HG03571 (cell line): ENCODE data around the gene OR2V2.
A peak's percentile ranks its signal among the peaks of the same experiment; 100 is the strongest.
"Not testable (repeated sequence)": the region's sequence is repeated elsewhere in the genome, so short reads cannot be mapped to it uniquely, and the experiment has no call there.

Experiments used
- ATAC-seq: cut with Tn5 transposase; IDR thresholded peaks from one replicate; pipeline ENCODE4 v1.9.1; 2021; ENCODE audit not compliant: unreplicated experiment

OR2V2 gene

DNA sequence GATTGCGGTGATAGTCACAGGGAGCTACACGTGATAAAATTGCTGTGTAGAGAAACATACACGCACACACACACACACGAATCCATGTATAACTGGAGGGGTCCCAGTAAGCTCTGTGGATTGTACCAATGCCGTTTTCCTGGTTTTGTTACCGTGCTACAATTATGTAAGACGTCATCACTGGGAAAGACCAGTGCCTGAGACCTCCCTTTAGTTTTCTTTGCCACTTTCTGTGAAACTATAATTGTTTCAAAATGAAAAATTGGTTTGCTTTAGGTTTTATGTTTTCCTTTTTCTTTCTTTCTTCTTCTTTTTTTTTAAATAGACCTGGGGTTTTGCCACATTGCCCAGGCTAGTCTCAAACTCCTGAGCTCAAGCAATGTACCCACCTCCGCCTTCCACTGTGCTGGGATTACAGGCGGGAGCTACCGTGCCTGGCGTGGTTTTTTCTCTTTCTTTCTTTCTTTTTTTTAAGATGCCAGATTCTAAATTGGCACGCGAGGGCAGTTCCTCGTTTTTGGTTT lies 21.3 kb downstream of the OR2V2 start:
- ATAC-seq, result no peak

DNA sequence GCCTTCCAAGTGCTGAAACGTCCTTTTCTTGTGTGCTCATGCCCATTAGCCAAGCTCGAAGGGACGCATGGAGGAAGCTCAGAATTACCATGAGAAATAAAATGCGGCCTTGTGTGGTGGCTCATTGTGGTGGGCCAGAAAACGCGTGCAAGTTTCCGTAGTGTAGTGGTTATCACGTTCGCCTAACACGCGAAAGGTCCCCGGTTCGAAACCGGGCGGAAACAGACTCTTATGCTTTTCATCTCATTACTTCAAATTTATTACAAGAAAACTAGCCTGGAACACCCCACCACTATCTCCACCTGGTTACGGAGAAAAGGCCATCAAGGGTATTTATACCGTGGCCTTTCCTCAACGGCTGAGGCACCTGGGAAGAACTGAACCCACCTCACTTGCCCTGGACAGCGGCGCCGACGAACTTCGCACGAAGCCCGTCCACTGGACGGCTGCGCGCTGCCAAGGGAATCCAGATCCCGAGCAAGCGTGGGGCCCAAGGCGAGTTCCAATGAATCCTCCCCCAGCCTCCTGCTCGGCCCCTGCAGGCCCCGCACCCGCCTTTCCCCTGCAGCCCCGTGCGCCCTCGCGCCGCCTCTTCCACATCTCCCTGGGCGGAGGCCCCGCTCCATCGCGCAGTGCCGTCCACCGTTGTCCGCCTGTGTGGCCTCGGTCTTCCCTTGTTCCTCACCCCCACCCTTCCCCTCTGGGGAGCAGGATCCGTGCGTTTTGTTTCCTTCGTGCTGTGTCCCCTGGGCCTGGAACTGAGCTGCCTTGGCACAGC lies 22.3 kb downstream of the OR2V2 start:
- peak; percentile 41 for ATAC-seq

DNA sequence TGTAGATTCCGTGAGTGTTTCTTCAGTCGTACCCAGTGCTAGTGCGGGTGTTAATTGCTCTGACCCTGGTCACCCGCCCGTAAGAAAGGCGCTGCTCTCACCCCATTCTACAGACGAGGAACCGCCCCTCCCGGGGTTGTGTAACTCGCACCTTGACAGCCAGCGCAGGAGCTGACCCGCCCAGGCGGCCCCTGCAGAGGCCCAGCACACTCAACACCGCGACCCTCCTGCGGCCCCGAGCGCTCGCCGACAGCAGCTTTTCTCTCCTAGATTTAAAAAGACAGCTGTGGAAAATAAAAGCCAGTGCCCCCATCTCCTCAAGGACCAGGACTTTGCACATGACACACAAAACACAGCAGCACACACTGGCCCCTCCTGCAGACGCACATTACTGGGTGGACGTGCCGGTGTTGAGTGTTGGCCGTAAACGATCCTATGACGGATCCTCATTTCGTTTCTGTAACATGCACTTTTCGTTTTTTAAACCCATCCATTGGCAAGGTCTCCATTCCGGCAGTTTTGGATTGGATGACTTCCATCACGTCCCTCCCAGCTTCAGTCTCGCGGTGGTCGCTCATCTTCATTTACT lies 22.9 kb downstream of the OR2V2 start:
- peak; percentile 3 for ATAC-seq

DNA sequence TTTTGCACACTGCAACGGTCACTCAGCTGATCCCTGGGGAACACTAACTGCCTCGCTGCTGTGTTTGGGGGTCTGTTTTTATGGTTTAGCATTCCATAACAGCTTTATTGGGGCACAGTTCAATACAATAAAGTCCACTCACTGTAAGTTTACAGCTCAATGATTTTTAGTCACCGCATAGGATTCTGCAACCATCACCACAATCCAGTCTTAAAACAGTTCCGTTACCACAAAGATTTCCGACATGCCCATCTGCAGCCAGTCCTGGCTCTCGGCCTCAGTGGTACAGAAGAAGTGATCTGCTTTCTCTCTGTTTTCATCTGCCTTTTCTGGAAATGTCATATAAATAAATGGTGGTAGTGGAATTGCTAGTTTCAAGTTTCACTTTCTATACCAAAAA lies 23.6 kb downstream of the OR2V2 start:
- no peak for ATAC-seq

DNA sequence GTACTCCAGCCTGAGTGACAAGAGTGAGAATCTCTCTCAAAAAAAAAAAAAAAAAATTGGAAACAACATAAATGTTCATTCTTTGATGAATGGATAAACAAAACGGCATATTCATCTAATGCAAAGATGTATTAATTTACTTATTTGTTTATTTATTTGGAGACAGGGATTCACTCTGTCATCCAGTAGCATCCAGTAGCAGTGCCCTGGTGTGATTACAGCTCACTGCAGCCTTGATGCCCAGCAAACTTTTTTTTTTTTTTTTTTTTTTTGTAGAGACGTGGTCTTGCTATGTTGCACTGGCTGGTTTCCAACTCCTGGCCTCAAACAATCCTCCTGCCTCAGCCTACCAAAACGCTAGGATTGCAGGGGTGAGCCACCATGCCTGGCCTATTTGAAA lies 24.4 kb downstream of the OR2V2 start:
- no peak for ATAC-seq

DNA sequence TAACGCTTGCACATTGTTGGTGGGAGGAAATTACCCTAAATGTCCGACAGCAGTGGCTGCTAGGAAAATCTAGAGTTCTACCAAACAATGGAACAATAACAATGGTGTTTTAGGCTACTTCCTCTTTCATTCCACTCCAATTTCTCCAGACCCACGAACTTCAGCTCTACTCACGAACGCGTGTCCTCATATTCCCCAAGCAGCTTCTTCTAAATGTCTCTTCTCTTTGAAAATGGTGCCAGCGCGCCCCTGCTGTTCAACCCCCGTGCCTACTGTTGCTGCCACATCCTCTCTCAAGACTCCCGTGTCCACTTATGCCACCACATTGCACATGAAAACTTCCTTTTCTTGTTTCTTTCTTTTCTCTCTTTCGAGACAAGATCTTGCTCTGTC lies 25.6 kb downstream of the OR2V2 start:
- peak; percentile 23 for ATAC-seq

DNA sequence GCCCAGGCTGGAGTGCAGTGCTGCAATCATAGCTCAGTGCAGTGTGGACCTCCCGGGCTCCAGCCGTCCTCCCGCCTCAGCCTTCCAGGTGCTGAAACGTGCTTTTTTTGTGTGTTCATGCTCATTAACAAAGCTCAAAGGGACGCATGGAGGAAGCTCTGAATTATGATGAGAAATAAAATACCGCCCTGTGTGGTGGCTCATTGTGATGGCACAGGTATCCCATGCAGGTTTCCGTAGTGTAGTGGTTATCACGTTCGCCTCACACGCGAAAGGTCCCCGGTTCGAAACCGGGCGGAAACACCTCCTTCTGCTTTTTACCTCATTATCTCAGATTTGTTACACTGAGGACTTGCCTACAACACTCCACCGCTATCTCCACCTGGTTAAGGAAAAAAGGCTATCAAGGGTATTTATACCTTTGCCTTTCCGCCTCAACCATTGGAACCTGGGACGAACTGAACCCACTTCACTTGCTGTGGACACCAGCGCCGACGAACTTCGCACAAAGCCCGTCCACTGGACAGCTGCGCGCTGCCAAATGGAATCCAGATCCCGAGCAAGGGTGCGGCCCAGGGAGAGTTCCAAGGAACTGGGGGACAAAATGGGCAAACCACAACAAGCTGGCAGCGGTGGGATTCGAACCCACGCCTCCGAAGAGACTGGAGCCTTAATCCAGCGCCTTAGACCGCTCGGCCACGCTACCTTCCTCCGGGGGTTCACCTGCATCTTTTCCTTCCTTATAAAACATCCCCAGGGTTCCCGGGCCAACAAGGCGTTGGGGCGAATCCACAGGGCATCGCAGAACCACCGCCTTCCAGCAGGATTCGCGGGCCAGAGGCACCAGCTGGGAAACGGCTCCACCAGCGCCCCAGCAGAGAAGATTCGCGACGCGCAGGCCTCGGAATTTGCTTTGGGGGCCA lies 26.3 kb downstream of the OR2V2 start:
- ATAC-seq, result peak; percentile 54

DNA sequence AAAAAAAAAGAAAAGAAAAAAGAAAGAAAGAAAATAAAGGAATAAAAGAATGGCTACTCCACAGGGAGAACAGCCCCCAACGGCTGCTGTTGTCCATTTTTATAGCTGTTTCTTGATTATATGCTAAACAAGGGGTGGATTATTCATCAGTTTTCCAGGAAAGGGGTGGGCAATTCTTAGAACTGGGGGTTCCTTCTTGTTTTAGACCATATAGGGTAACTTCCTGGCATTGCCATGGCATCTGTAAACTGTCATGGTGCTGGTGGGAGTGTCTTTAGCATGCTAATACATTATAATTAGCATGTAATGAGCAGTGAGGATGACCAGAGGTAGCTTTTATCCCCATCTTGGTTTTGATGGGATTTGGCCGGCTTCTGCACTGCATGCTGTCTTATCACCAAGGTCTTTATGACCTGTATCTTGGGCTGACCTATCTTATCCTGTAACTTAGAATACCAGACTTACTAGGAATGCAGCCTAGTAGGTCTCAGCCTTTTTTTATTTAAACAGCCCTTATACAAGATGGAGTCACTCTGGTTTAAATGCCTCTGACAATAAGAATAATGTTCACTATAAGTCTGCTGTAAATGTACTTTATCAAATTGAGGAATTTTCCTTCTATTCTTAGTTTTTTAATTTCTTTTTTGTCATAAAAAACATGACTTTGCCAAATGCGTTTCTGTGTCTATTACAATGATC lies 29.0 kb downstream of the OR2V2 start:
- no peak for ATAC-seq

DNA sequence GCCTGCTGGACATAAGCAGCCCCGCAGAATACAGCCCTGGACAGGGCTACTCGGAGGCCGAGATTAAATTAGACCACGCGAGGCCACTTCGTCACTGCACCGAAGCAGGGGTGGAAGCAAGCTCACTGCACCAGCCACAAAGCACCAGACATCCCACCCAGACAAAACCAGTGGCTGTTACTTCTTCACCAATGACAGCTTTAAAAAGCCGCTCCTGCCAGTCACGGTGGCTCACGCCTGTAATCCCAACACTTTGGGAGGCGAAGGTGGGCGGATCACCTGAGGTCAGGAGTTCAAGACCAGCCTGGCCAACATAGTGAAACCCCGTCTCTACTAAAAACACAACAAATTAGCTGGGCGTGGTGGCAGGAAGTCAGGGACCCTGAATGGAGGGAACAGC lies 30.2 kb downstream of the OR2V2 start:
- not testable (repeated sequence) for ATAC-seq

DNA sequence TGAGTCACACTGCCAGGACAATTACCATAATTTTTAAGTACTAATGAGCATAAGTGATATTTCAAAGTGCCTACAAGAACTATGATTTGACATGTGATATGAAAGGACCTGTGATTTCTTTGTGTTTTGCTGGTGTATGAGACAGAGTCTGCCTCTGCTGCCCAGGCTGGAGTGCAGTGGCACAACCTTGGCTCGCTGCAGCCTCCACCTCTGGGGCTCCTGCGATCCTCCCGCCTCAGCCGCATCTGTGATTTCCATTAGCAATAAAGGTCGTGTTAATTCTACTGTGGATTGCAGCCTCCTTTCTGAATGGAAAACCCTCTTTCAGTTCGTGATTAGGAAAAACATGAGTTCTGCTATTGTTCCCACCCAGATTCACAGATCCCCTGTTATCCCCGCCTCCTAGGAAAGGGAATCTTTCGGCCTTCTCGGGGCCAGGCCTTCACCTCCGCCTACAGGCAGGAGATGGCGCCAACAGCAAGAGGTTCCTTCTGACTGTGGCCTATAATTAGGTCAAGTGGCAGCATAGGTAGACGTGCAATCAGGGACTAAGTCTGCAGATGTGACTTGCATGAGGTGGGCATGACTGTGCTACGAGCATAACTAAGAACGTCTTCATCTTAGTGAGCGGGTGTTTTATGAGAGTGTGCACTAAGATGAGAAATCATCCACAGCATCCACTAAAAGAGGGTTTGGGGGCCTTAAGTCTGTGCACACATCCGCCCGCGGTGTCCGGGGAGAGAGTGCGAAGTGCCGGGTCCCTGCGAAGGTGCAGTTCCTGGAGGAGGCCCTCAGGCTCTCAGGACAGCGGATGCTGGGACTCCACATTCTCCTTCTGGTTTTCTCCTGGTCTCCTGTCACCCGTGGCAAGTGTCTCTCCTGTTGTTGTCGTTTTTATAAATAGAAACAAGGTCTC lies 34.5 kb downstream of the OR2V2 start:
- ATAC-seq, result peak; percentile 47

DNA sequence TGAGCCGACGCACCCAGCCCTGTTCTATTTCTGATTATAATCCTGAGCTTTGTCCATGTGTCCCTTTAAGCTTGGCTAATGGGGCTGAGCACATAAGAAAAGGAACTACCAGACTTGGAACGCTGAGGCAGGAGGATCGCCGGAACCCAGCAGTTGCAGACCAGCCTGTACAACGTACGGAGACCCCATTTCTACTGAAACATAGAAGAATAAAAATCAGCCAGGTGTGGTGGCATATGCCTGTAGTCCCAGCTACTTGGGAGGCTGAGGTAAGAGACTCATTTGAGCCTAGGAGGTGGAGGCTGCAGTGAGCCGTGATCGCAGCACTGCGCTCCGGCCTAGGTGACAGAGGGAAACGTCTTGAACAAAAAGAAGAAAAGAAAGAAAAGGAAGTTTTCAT lies 35.3 kb downstream of the OR2V2 start:
- no peak for ATAC-seq

DNA sequence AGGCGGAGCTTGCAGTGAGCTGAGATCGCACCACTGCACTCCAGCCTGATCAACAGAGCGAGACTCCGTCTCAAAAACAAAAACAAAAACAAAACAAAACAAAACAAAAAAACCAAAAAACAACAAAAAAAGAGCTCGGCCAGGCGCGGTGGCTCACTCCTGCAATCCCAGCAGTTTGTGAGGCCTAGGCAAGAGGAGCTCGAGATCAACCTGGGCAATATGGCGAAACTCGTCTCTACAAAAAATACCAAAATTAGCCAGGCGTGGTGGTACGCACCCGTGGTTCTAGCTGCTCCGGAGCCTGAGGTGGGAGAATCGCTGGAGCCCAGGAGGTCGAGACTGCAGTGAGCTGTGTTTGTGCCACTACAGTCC lies 37.4 kb downstream of the OR2V2 start:
- no peak for ATAC-seq

DNA sequence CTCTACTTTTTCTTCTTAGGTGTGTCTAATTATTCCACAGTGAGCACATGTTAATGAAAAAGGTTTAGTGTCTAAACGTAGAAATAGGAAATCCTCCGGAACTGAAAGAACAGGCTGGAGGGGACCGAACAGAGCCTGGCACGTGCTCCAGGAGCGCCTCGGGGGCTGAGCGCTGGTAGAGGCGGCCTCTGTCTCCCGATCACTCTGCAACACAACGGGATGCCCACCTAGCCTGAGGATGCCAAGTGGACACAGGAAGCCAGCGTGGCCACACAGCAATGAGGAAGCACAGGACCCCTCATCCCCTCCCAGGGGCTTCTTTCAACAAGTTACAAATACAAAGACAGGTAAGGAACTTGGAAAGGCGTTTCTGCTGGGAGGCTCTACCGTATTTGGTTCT lies 38.2 kb downstream of the OR2V2 start:
- no peak for ATAC-seq

DNA sequence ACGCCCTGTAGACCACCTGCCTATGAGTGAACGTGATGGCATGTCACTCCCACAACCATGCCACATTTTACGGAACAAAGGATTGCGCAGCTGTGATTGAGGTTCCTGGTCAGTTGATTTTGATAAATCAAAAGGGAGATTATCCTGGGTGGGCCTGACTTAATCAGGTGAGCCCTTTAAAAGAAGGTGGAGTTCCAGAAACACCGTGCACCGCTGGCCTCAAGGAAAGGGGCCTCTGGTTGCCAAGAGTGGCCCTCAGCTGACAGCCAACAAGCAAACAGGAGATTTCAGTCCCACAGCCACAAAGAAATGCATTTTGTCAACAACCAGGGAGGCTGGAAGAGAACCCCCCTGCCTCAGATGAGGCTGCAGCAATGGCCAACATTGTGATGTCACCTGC lies 38.6 kb downstream of the OR2V2 start:
- no peak for ATAC-seq

DNA sequence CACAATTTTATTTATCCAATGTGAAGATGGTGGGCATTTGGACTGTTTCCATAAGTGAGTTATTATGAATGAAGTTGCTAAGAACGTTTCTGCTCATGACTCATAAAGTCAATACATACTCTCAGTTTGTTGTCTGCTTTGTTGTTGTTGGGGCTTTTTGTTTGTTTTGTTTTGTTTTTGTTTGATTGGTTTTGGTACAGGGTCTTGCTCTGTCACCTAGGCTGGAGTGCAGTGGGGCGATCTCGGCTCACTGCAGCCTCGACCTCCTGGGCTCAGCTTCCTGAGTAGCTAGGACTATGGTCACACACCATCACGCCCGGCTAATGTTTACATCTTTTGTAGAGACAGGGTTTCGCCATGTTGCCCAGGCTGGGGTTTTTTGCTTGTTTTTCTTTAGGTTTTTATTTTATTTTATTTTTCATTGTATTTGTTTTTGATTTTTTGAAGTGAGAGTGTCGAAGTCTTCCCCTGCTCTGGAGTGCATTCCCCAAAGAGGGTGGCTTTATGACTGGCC lies 39.7 kb downstream of the OR2V2 start:
- ATAC-seq, result no peak

DNA sequence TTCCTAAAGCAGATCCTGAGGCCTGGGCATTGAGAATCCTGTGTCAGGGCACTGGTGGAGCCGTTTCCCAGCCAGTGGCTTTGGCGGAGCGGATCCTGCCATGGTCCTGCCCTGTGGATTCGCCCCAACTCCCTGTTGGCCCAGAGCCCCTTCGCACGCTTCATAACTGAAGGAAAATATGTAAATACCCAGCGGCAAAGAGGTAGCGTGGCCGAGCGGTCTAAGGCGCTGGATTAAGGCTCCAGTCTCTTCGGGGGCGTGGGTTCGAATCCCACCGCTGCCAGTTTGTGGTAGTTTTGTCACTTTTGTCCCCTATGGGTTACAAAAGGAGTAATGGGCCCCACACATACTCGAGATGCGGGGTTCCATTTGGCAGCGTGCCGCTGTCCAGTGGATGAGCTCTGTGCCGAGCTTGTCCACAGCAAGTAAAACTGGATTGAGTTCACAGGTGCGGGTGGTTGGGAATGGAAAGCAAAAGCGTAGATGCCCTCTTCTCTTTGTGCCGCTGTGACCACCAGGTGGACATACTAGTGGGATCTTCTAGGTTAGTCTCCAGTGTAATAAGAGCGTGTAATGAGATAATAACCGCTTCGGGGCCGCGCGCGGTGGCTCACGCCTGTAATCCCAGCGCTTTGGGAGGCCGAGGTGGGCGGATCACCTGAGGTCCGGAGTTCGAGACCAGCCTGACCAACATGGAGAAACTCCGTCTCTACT lies 40.3 kb downstream of the OR2V2 start:
- no peak for ATAC-seq

DNA sequence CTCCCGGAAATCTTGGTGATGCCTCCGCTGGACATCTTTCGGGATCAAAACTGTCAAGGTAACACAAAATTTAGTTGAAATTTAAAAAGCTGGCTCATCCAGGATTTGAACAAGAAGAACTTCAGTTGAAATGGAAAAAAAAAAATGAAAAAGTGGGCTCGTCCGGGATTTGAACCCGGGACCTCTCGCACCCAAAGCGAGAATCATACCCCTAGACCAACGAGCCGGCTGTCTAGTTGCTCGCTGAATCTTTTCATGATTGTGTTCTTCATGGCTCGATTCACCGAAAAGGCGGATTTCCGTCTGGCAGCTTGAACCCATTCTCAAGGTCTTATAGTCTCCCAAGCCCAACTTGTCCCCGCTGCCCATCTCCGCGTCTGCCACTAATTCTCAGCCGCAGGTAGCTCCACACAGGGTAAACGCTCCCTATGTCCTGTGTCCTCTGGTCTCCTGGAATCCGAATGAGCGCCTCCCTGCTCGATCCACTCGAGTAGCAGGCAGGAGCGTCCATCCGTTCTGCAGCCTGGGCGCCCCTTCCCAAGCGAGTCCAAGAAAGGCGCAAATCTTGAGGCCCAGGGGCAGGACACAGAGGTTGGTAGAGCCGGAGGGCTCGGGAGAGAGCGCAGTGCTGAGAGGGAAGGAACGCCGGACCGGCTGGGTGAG lies 41.4 kb downstream of the OR2V2 start:
- peak; percentile 12 for ATAC-seq

DNA sequence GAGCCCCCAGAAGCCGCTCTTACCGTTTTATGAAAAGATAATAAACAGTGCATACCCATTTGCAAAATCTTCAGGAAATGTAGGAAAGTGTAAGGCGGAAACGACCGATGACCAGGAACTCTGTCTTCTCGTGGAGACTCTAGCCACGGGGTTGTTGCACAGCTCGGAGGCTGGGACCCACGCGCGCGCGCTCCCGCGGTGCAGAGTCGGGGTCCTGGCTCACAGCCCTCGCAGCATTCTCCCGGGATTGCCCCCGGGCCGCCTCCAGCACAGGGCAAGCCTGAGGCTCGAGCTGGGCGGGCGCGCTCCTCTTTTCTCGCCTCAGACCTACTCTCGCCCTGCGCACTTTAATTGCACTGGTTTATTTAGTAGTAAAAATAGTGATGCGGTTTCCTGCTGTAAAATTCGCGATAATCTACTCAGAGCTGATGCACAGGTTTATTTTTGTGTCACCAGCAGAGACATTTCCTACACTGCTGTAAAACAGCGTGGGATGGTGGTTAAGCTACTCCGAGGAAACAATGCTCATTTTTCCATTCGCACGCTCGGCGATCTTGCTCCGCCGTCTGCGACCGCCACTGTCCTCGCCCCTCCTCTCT lies 42.1 kb downstream of the OR2V2 start:
- ATAC-seq, result no peak
